PFSK-1 (cell line): ENCODE data around the gene RHPN2.

Experiments
- SIN3A ChIP-seq: IDR thresholded peaks from 2 replicates; pipeline ENCODE4 v1.6.1; 2012; ENCODE audit warnings: mild to moderate bottlenecking, low read length, moderate library complexity, borderline replicate concordance; ENCODE audit not compliant: insufficient read depth
- TF ChIP-seq, protein P1 (sequence below), 2 experiments: IDR thresholded peaks; 2 replicates each; pipeline versions ENCODE4 v1.6.1 to v1.8.0; 2011 to 2012; ENCODE audit warnings: low read depth in 2 of 2, low read length in 2 of 2, control low read depth in 1 of 2, inconsistent platforms in 1 of 2, mild to moderate bottlenecking in 1 of 2, moderate library complexity in 1 of 2; ENCODE audit not compliant: insufficient read depth in 1 of 2

DNA sequence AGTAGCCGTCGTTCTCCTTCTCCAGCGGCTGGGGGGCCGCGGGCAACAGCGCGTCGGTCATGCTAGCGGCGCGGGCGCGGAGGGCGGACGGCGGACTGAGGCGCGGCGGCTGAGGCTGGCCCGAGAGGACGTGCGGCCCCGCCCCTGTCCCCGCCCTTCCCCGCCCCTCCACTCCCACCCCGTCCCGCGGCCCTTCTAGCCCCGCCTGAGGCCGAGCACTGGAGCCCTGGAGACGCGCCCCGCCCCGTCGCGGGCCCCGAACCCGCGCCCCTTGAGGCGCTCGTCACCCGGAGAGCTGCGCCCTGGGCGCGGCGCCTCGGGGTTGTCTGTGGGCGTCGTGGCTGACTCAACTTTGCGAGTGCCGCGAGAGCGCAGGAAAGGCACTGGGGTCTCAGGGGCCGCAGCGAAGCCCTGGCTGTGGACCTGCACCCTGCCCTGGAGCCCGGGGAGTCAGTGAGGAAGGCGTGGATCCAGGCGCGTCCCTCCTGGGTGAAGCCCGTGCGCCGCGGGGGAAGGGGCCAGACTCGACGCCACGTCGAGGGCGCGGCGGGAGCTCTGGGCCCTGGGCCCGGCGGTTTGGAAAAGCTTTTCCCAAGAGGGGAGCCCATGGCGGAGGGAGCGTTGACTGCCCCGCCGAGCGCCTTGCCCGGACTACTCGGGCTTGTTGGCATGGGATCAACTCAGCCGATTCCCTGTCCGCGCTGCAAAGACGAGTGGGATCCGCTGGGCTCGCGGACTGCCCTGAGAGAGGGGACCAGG is at the start of gene RHPN2:
- TF ChIP-seq, protein P1, sequence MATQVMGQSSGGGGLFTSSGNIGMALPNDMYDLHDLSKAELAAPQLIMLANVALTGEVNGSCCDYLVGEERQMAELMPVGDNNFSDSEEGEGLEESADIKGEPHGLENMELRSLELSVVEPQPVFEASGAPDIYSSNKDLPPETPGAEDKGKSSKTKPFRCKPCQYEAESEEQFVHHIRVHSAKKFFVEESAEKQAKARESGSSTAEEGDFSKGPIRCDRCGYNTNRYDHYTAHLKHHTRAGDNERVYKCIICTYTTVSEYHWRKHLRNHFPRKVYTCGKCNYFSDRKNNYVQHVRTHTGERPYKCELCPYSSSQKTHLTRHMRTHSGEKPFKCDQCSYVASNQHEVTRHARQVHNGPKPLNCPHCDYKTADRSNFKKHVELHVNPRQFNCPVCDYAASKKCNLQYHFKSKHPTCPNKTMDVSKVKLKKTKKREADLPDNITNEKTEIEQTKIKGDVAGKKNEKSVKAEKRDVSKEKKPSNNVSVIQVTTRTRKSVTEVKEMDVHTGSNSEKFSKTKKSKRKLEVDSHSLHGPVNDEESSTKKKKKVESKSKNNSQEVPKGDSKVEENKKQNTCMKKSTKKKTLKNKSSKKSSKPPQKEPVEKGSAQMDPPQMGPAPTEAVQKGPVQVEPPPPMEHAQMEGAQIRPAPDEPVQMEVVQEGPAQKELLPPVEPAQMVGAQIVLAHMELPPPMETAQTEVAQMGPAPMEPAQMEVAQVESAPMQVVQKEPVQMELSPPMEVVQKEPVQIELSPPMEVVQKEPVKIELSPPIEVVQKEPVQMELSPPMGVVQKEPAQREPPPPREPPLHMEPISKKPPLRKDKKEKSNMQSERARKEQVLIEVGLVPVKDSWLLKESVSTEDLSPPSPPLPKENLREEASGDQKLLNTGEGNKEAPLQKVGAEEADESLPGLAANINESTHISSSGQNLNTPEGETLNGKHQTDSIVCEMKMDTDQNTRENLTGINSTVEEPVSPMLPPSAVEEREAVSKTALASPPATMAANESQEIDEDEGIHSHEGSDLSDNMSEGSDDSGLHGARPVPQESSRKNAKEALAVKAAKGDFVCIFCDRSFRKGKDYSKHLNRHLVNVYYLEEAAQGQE (IDR thresholded peaks at IDR 0.05; ENCODE audit: insufficient read depth in 1 of 2, low read depth in 2 of 2, low read length in 2 of 2) = no peak
- no peak for TF ChIP-seq SIN3A
